ENCODE measurements around the gene TRIB2.

TRIB2 gene

DNA sequence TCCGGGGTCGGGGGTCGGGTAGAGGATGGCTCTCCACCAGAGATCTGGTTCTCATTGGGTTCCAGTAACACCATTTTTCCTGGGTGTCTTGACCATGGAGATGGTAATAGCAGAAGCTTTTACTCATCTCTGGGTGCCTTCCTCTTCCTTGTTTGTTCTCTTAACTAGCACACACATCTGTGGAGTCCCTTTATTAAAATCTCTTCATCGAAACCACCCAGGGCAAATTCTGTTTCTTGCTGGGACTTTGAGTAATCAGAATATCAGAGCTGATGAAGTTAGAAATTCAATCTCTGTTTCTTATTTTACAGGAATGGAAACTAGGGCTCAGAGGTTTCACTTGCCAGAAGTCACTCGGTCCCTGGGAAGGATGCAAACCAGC is 15.0 kb upstream of the TRIB2 start:
- TF ChIP-seq TAF1 (IDR thresholded peaks at IDR 0.05; ENCODE audit: borderline replicate concordance, low read depth, low read length) (no peak), POLR2AphosphoS5 (IDR thresholded peaks at IDR 0.05; ENCODE audit: low read depth, low read length) (no peak)
- no peak for FAIRE-seq

DNA sequence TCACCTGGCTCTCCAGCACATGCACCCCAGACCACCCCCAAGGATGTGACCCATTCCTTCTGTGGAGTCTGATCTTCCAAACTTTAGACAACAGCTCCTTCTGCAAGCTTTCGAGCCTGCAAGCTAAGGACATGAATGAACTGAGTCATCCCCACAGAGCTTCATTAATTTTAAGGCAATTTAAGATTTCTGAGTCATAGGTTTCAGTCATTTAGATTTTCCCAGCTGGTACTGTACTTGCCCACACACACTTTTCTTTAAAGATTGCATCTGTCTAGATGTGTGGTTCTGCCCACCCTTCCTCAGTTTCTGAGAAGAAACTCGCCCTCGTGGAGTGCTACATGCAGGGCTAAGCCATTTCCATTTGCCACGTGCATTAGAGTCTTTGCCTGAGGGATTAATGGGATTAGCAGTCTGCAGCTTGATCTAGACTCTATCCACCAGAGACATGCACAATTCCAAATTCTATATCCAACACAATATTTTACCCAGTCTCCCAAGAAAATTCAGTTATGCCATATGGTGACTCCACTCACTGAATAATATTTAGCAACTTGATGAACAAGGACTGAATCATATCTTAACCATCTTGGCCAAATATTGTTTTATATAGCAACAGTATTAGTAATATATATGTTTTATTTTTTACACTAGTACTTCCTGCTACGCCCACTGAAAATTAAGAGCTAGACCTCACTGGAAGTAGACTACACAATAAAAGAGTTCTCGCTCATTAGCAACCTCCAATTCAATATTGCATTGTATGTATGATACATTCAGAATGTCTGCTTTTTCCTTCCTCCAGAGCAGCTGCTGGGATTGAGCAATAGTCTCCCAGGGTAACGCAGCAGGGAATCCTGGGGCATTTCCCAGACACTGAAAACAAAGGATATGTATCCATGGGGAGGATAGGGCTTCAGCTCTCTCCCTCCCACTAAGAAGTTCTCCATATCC is 14.3 kb upstream of the TRIB2 start:
- DNase-seq (ENCODE audit: insufficient read length) = no peak
- TF ChIP-seq POLR2AphosphoS5 (IDR thresholded peaks at IDR 0.05; ENCODE audit: low read depth, low read length) = no peak
- TF ChIP-seq POLR2A (IDR thresholded peaks at IDR 0.05; ENCODE audit: low read depth, low read length) = no peak
- no peak for TF ChIP-seq TAF1 (IDR thresholded peaks at IDR 0.05; ENCODE audit: borderline replicate concordance, low read depth, low read length)
- FAIRE-seq = no peak

More for the DNA sequence above, 15.0 kb upstream of the TRIB2 start:
- no peak for DNase-seq (ENCODE audit: insufficient read length)

DNA sequence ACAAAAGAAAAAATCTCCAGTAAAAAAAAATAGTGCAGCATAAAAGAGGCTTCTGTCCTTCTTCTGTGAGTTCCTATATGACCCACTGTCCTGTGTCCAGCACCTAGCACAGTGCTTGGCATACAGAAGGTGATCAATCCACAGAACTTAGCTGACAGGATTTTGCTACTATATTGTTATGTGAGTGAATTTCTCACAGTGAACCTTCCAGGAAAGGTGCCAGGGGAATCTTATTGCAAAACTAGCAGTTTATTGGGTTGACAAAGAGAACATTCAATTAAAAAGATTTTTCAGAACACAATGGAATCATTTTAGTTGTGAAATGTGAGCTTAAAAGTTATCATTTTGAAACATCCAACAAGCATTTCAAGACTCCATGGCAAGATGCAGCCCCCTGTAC is 12.4 kb upstream of the TRIB2 start:
- DNase-seq (ENCODE audit: insufficient read length) (no peak), FAIRE-seq (no peak)
- TF ChIP-seq TAF1 (IDR thresholded peaks at IDR 0.05; ENCODE audit: borderline replicate concordance, low read depth, low read length) (no peak), POLR2A (IDR thresholded peaks at IDR 0.05; ENCODE audit: low read depth, low read length) (no peak), POLR2AphosphoS5 (IDR thresholded peaks at IDR 0.05; ENCODE audit: low read depth, low read length) (no peak)

DNA sequence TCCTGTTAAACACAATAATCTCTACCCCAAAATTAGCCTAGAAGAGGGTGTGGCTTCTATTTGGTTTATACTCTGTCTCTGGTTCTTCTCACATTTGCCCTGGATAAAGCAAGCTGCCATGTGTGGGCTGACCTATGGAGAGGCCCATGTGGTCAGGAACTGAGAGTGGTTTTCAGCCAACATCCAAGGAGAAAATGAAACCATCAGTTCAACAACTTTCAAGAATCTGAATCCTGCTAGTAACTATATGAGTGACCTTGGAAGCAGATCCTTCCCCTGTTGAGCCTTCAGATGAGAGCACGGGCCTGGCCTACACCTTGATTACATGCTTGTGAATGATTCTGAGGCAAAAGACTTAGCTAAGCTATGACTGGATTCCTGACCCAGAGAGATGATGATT is 11.5 kb upstream of the TRIB2 start:
- no peak for TF ChIP-seq TAF1 (IDR thresholded peaks at IDR 0.05; ENCODE audit: borderline replicate concordance, low read depth, low read length)
- TF ChIP-seq POLR2AphosphoS5 (IDR thresholded peaks at IDR 0.05; ENCODE audit: low read depth, low read length) = no peak
- TF ChIP-seq POLR2A (IDR thresholded peaks at IDR 0.05; ENCODE audit: low read depth, low read length) = no peak
- FAIRE-seq (no peak), DNase-seq (ENCODE audit: insufficient read length) (no peak)

DNA sequence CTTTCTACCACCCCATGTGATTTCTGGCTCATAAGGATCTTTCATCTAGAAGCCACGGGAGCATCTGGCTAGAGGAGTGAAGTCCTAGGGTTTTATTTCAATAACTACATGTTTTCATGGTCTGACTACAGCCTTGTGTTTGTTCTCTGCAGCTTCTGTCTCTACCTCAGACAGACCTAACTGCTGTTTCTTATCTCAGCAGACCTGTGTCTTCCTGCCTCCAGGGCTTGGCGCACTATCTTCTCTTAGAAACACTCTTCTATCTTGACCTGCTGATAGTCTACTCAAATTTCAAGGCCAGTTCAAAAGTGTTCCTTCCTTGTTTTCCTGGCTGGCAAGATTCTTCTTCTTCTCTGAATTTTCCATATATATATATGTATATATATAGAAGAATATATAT is 11.0 kb upstream of the TRIB2 start:
- no peak for DNase-seq (ENCODE audit: insufficient read length)
- TF ChIP-seq POLR2A (IDR thresholded peaks at IDR 0.05; ENCODE audit: low read depth, low read length) (no peak), POLR2AphosphoS5 (IDR thresholded peaks at IDR 0.05; ENCODE audit: low read depth, low read length) (no peak), TAF1 (IDR thresholded peaks at IDR 0.05; ENCODE audit: borderline replicate concordance, low read depth, low read length) (no peak)
- FAIRE-seq = no peak

DNA sequence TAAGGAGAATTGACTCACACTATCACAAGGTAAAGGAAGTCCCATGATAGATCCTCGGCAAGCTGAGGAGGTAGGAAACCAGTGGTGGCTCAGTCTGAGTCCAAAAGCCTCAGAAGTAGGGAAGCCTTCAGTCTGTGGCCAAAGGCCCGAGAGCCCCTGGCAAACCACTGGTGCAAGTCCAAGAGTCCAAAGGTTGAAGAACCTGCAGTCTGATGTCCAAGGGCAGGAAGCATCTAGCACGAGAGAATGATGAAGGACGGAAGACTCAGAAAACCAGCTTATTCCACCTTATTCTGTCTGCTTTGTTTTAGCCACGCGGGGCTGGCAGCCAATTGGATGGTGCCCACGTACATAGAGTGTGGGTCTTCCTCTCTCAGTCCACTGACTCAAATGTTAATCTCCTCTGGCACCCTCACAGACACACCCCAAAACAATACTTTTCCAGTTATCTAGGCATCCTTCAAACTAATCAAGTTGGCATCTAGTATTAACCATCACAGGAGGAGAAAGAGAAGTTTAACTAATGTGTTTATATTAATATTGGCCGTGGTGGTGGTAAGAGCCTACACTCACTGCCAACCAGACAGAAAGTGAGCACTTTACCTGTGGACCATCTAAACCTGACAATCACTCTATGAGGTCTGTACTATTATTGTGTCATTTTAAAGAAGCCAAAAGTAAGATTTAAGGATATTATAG is 8.1 kb upstream of the TRIB2 start:
- FAIRE-seq (no peak), DNase-seq (ENCODE audit: insufficient read length) (no peak)
- TF ChIP-seq TAF1 (IDR thresholded peaks at IDR 0.05; ENCODE audit: borderline replicate concordance, low read depth, low read length) (no peak), POLR2A (IDR thresholded peaks at IDR 0.05; ENCODE audit: low read depth, low read length) (no peak), POLR2AphosphoS5 (IDR thresholded peaks at IDR 0.05; ENCODE audit: low read depth, low read length) (no peak)

DNA sequence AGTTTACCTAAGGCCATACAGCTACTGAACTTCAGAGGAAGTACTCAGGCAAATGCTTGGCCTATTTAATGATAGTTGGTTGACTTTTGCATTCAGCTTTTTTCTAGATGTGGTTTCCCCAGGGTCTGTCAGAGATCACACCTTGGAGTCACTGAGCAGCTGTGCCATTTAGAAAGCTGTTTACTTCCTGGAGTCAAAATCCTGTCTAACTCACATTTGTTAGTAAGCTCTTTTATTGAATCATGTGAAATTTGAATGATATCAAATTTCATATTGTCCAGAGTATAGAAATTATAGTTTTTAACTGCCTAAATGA is 7.6 kb upstream of the TRIB2 start:
- TF ChIP-seq POLR2A (IDR thresholded peaks at IDR 0.05; ENCODE audit: low read depth, low read length) = no peak
- DNase-seq (ENCODE audit: insufficient read length) = no peak
- FAIRE-seq = no peak

DNA sequence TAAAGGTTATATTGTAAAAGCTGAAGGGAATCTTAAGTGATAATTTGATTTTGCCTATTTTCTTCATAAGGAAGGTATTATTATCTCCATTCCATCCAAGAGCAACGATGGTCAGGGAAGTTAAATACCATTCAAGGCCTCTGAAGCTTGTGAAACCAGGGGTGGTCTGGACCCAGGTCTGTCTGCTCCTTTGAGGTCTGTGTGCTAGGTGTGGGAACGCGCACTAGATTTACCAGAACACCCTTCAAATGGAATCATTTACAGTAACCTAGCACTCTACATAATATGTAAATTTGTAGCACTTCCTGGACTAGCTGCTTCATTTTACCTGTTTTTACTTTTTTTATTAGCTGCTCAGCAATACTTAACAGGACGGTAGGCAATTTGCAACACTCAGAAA is 6.4 kb upstream of the TRIB2 start:
- TF ChIP-seq POLR2A (IDR thresholded peaks at IDR 0.05; ENCODE audit: low read depth, low read length) (no peak), POLR2AphosphoS5 (IDR thresholded peaks at IDR 0.05; ENCODE audit: low read depth, low read length) (no peak), TAF1 (IDR thresholded peaks at IDR 0.05; ENCODE audit: borderline replicate concordance, low read depth, low read length) (no peak)
- FAIRE-seq (no peak), DNase-seq (ENCODE audit: insufficient read length) (no peak)

DNA sequence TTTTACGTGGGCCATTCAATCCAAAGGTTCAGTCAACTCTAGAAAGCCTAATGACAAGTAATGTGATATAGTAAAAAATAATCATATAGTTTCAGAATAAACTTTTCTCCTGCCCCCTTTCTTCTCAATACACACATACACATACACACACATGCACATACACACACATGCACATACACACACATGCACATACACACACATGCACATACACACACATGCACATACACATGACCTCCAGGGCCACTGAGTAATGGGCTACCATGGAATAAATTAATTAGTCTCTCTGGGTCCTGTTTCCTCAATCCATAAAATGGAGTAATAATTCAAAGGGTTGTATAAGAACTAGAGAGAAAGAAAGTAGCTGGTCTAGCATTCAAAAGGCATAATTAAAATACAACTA is 5.4 kb upstream of the TRIB2 start:
- TF ChIP-seq POLR2AphosphoS5 (IDR thresholded peaks at IDR 0.05; ENCODE audit: low read depth, low read length) (no peak), POLR2A (IDR thresholded peaks at IDR 0.05; ENCODE audit: low read depth, low read length) (no peak), TAF1 (IDR thresholded peaks at IDR 0.05; ENCODE audit: borderline replicate concordance, low read depth, low read length) (no peak)
- DNase-seq (ENCODE audit: insufficient read length) = no peak
- no peak for FAIRE-seq

DNA sequence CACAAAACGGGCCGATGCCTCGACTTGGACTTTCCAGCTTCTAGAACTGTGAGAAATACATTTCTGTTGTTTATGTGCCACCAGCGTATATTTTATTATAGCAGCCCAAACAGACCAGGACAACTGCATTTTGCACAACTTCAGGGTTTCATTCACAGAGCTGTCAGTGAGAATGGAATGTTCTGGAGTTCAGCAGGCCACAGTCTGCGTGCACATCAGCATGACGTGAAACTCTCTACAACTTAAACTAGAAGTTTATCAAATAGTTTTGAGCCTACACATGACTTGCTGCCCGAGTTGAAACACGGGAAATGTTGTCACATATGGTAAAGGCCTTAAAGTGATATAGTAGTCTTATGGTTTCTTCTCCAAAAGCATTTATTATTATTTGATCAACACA is 3.9 kb upstream of the TRIB2 start:
- FAIRE-seq = no peak
- DNase-seq (ENCODE audit: insufficient read length) = no peak
- TF ChIP-seq POLR2A (IDR thresholded peaks at IDR 0.05; ENCODE audit: low read depth, low read length) (no peak), POLR2AphosphoS5 (IDR thresholded peaks at IDR 0.05; ENCODE audit: low read depth, low read length) (no peak), TAF1 (IDR thresholded peaks at IDR 0.05; ENCODE audit: borderline replicate concordance, low read depth, low read length) (no peak)

DNA sequence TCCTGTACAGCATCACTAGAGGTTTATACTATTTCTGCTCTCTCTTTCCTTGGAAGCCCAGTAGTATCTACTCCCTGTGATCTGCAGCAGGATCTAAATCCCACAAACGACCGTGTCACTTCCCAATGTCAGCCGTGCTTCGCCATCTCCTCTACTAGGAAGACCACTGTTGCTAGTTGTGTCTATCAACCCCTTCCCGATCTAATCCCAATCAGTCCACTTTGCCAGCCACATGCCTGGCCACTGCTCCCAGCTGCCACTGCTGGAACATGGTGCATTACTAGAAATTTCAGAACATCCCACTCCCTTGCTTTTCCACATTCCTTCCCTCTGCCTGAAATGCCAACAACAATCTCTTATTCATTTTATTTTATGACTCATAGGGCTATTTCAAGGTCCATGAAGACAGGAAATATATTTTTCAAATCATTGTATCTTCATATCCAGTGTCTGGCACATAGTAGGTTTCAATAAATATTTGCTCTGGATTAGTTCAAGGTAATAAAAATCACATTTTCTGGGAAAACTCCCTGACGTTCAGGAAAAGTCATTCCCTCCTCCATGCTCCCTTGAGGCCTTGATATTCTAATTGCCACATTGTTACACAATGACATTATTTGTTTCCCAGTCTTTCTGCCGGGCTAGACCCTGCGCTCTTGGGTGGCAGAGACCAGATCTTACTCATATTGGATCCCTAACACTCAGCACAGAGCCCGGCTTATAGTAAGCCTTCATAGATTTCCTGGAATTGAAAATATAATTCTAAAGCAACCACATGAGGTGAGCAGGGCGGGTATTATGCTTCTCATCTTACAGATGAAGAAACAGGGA is 2.1 kb upstream of the TRIB2 start:
- TF ChIP-seq POLR2AphosphoS5 (IDR thresholded peaks at IDR 0.05; ENCODE audit: low read depth, low read length) (no peak), POLR2A (IDR thresholded peaks at IDR 0.05; ENCODE audit: low read depth, low read length) (no peak), TAF1 (IDR thresholded peaks at IDR 0.05; ENCODE audit: borderline replicate concordance, low read depth, low read length) (no peak)
- FAIRE-seq (no peak), DNase-seq (ENCODE audit: insufficient read length) (no peak)

Data from GM12892 (cell line).